K562 (cell line): ENCODE measurements around the gene TRIP10. TPM values are rescaled to one million over a fixed set of nuclear protein-coding genes. Genes with fewer than 3 reads are reported as not detected.
A peak's percentile ranks its signal among the peaks of the same experiment; 100 is the strongest.

Experiments used
- GATAD2A ChIP-seq: fragments of 450-650 bp; IDR thresholded peaks from 2 replicates; pipeline ENCODE4 v1.6.1; 2017
- HMGN3 ChIP-seq: IDR thresholded peaks from 2 replicates; pipeline ENCODE4 v1.6.1; 2011; ENCODE audit warnings: borderline replicate concordance, low read depth, mild to moderate bottlenecking, mixed read lengths, low read length; ENCODE audit not compliant: insufficient read length; ENCODE audit errors: extremely low read depth
- HNRNPH1 ChIP-seq: fragments of 200-400 bp; formaldehyde crosslinking; optimal IDR thresholded peaks from 2 replicates; pipeline ENCODE3; 2017; ENCODE audit warnings: low read depth, mild to moderate bottlenecking, low read length, moderate library complexity
- HNRNPLL ChIP-seq: fragments of 200-400 bp; formaldehyde crosslinking; IDR thresholded peaks from 2 replicates; pipeline ENCODE4 v1.6.1; 2017; ENCODE audit warnings: low read length, low read depth, mild to moderate bottlenecking; ENCODE audit not compliant: poor library complexity, severe bottlenecking
- IRF9 ChIP-seq: fragments of 450-650 bp; IDR thresholded peaks from 2 replicates; pipeline ENCODE4 v1.6.1; 2016; ENCODE audit warnings: missing biosample characterization, missing genetic modification characterization
- MBD2 ChIP-seq: sonication (generic); IDR thresholded peaks from 2 replicates; pipeline ENCODE4 v1.6.1; 2016; ENCODE audit warnings: low read depth, borderline replicate concordance
- MECOM ChIP-seq: fragments of 250-450 bp; sonication (Bioruptor Pico); IDR thresholded peaks from 2 replicates; pipeline ENCODE4 v1.8.0; 2022; ENCODE audit warnings: inconsistent platforms
- MTA2 ChIP-seq: fragments of 450-650 bp; IDR thresholded peaks from 2 replicates; pipeline ENCODE4 v1.6.1; 2016; ENCODE audit warnings: low read depth
- NR2C1 ChIP-seq, 2 experiments: fragments of 450-650 bp; IDR thresholded peaks; 2 replicates each; pipeline ENCODE4 v1.6.1; 2017; ENCODE audit warnings: mild to moderate bottlenecking in 2 of 2, antibody characterized with exemption in 1 of 2, inconsistent platforms in 1 of 2, missing compliant biosample characterization in 1 of 2, missing genetic modification characterization in 1 of 2
- RBBP5 ChIP-seq: fragments of 200-600 bp; sonication (generic); IDR thresholded peaks from 2 replicates; pipeline ENCODE4 v1.6.1; 2012; ENCODE audit warnings: borderline replicate concordance, mild to moderate bottlenecking, low read length, control low read depth, inconsistent platforms; ENCODE audit not compliant: insufficient read depth, poor library complexity, severe bottlenecking
- SMARCE1 ChIP-seq: fragments of 450-650 bp; IDR thresholded peaks from 2 replicates; pipeline ENCODE4 v1.7.1; 2016; ENCODE audit warnings: mild to moderate bottlenecking
- SNIP1 ChIP-seq: fragments of 450-650 bp; IDR thresholded peaks from 2 replicates; pipeline ENCODE4 v1.7.1; 2017; ENCODE audit warnings: low read depth, mild to moderate bottlenecking
- THRAP3 ChIP-seq: fragments of 450-650 bp; IDR thresholded peaks from 2 replicates; pipeline ENCODE4 v1.6.1; 2016; ENCODE audit warnings: mild to moderate bottlenecking, inconsistent platforms, borderline replicate concordance
- TRIM24 ChIP-seq, 2 experiments: fragments of 450-650 bp; IDR thresholded peaks; 2 replicates each; pipeline ENCODE4 v1.6.1; 2016
- TSHZ1 ChIP-seq: fragments of 250-450 bp; sonication (Bioruptor Pico); IDR thresholded peaks from 2 replicates; pipeline ENCODE4 v1.4.0; 2020; ENCODE audit warnings: mild to moderate bottlenecking, moderate library complexity
- XRCC5 ChIP-seq: fragments of 200-400 bp; formaldehyde crosslinking; IDR thresholded peaks from 2 replicates; pipeline ENCODE4 v1.6.1; 2017; ENCODE audit warnings: low read depth, mild to moderate bottlenecking, low read length
- ZBTB12 ChIP-seq: fragments of 250-450 bp; sonication (Bioruptor Pico); IDR thresholded peaks from 2 replicates; pipeline ENCODE4 v1.4.0; 2020
- ZBTB26 ChIP-seq: fragments of 450-650 bp; formaldehyde crosslinking; IDR thresholded peaks from 2 replicates; pipeline ENCODE4 v1.4.0; 2022; ENCODE audit warnings: missing genetic modification characterization
- ZNF586 ChIP-seq: fragments of 450-650 bp; formaldehyde crosslinking; conservative IDR thresholded peaks from 2 replicates; pipeline ENCODE4 v1.4.0; 2020; ENCODE audit warnings: mild to moderate bottlenecking, moderate library complexity
- ZZZ3 ChIP-seq: fragments of 450-650 bp; IDR thresholded peaks from 2 replicates; pipeline ENCODE4 v1.6.1; 2016; ENCODE audit warnings: antibody characterized with exemption, mild to moderate bottlenecking, moderate library complexity
- polyA plus RNA-seq, 8 experiments: library from polyadenylated mRNA; depleted of rRNA in 4 of 8; stranded (reverse) in 5 of 8; unstranded in 3 of 8; fragments of >200 nt; fragmentation: Nextera tagmentation in 2 of 8; fragmentation: Illumina TruSeq in 1 of 8; extraction: Ambion mirVana in 2 of 8; extraction: Trizol in 1 of 8; gene quantifications; 2 replicates each; pipeline versions ENCODE4 v1.2.1 to v1.2.3, GENCODE V29; 2011 to 2014; ENCODE audit warnings: inconsistent platforms in 1 of 8, missing spikeins in 1 of 8
- total RNA-seq, 7 experiments: library from RNA; depleted of rRNA in 6 of 7; stranded (reverse); fragments of >200 nt in 6 of 7; fragmentation: Illumina TruSeq in 2 of 7; extraction: Trizol in 2 of 7; gene quantifications; 2 replicates each; pipeline versions ENCODE4 v1.2.1 to v1.2.3, GENCODE V29; 2011 to 2021; ENCODE audit warnings: low replicate concordance in 1 of 7

The TRIP10 gene
- total and polyA plus RNA-seq, 9 of the 15 experiments (the other 6 are each of a cell fraction or from before 2014, with no cell fraction given) = 1.2 to 66.8 (median 36.1) TPM

GRCh38 chr19:6739883-6740588, 556 bp downstream of the TRIP10 start (continued):
- no peak for TF ChIP-seq ZBTB12 (CRISPR knock-in tag)
- peak in 1 of 2 experiments; percentile 44; a peak in 1 of 4 replicates for TF ChIP-seq TRIM24 (IDR thresholded peaks at IDR 0.05)
- TF ChIP-seq GATAD2A = peak; percentile 90; the same call in 1 of the 2 replicates
- no peak for TF ChIP-seq ZZZ3
- TF ChIP-seq IRF9 (tag) = no peak
- no peak for TF ChIP-seq SNIP1
- TF ChIP-seq MBD2 = no peak
- TF ChIP-seq XRCC5 = no peak
- TF ChIP-seq TSHZ1 (CRISPR knock-in tag) = no peak
- peak; percentile 11; the same call in 1 of the 2 replicates for TF ChIP-seq MTA2
- TF ChIP-seq MECOM (CRISPR knock-in tag) = no peak
- TF ChIP-seq HMGN3 = no peak
- TF ChIP-seq HNRNPLL = no peak
- no peak for TF ChIP-seq THRAP3
- no peak for TF ChIP-seq ZBTB26 (CRISPR knock-in tag)
- no peak; the same call in 1 of the 2 replicates for TF ChIP-seq SMARCE1
- TF ChIP-seq HNRNPH1 = no peak
- TF ChIP-seq ZNF586 (CRISPR knock-in tag) = no peak
- TF ChIP-seq RBBP5 = peak; percentile 9
- TF ChIP-seq NR2C1 (IDR thresholded peaks at IDR 0.05) = no peak
- TF ChIP-seq NR2C1 (tag; IDR thresholded peaks at IDR 0.05) = 0 out of 2 replicates have a peak, but pooled peaks have one; percentile 34
